H9 (cell line): ENCODE results near the gene CEP164. TPM values are rescaled to one million over a fixed set of nuclear protein-coding genes. Genes with fewer than 3 reads are reported as not detected.

Experiments used
- DNase-seq: peaks from one replicate; pipeline ENCODE4 v3.0.0-alpha.2; 2017
- H2AFZ ChIP-seq: one replicate; pipeline ENCODE4 v1.6.1; 2013; ENCODE audit warnings: mild to moderate bottlenecking, low read length, control low read depth, moderate library complexity
- H2AK5ac ChIP-seq: 2 replicates; pipeline ENCODE4 v1.6.1; 2013; ENCODE audit warnings: low read length, control low read depth, mixed read lengths; ENCODE audit not compliant: insufficient read length
- H2BK120ac ChIP-seq: one replicate; pipeline ENCODE4 v1.6.1; 2013; ENCODE audit warnings: low read depth, mild to moderate bottlenecking, low read length, control low read depth, inconsistent platforms; ENCODE audit not compliant: poor library complexity, severe bottlenecking
- H2BK12ac ChIP-seq: 2 replicates; pipeline ENCODE4 v1.6.1; 2013; ENCODE audit warnings: low read length, control low read depth, mixed read lengths, low read depth; ENCODE audit not compliant: insufficient read length
- H2BK15ac ChIP-seq: 2 replicates; pipeline ENCODE4 v1.6.1; 2013; ENCODE audit warnings: low read depth, low read length, control low read depth
- H2BK20ac ChIP-seq: one replicate; pipeline ENCODE4 v1.6.1; 2013; ENCODE audit warnings: low read depth, mild to moderate bottlenecking, low read length, control low read depth, inconsistent platforms; ENCODE audit not compliant: poor library complexity, severe bottlenecking
- H2BK5ac ChIP-seq: 2 replicates; pipeline ENCODE4 v1.6.1; 2013; ENCODE audit warnings: low read length, control low read depth, mixed read lengths; ENCODE audit not compliant: insufficient read length
- H3K14ac ChIP-seq: 2 replicates; pipeline ENCODE4 v1.6.1; 2013; ENCODE audit warnings: low read length, control low read depth; ENCODE audit not compliant: insufficient read depth
- H3K18ac ChIP-seq: 2 replicates; pipeline ENCODE4 v1.6.1; 2013; ENCODE audit warnings: low read depth, mild to moderate bottlenecking, mixed read lengths, low read length, control low read depth; ENCODE audit not compliant: insufficient read length
- H3K23ac ChIP-seq: 2 replicates; pipeline ENCODE4 v1.6.1; 2013; ENCODE audit warnings: low read length, control low read depth, mixed read lengths, low read depth; ENCODE audit not compliant: insufficient read length
- H3K23me2 ChIP-seq: 2 replicates; pipeline ENCODE4 v1.6.1; 2013; ENCODE audit warnings: low read depth, mild to moderate bottlenecking, mixed read lengths, low read length, control low read depth; ENCODE audit not compliant: insufficient read length, poor library complexity, severe bottlenecking
- H3K27ac ChIP-seq: 2 replicates; pipeline ENCODE4 v1.5.1; 2013; ENCODE audit warnings: low read length, control low read depth, mixed read lengths, low read depth; ENCODE audit not compliant: insufficient read length
- H3K27me3 ChIP-seq: 2 replicates; pipeline ENCODE4 v1.6.1; 2013; ENCODE audit warnings: low read length, control low read depth, inconsistent platforms; ENCODE audit not compliant: insufficient read depth
- H3K4ac ChIP-seq: 2 replicates; pipeline ENCODE4 v1.6.1; 2013; ENCODE audit warnings: low read depth, mild to moderate bottlenecking, control low read depth, inconsistent platforms, low read length, moderate library complexity
- H3K4me1 ChIP-seq: 2 replicates; pipeline ENCODE4 v1.6.1; 2013; ENCODE audit warnings: low read length, control low read depth, inconsistent platforms; ENCODE audit not compliant: insufficient read depth
- H3K4me2 ChIP-seq: 2 replicates; pipeline ENCODE4 v1.6.1; 2013; ENCODE audit warnings: low read length, control low read depth, mixed read lengths; ENCODE audit not compliant: insufficient read length, insufficient read depth
- H3K56ac ChIP-seq: 2 replicates; pipeline ENCODE4 v1.6.1; 2013; ENCODE audit warnings: low read depth, mild to moderate bottlenecking, mixed read lengths, low read length, control low read depth; ENCODE audit not compliant: insufficient read length
- H3K79me1 ChIP-seq: 2 replicates; pipeline ENCODE4 v1.6.1; 2013; ENCODE audit warnings: low read depth, mild to moderate bottlenecking, moderate library complexity, low read length, control low read depth, inconsistent platforms; ENCODE audit not compliant: insufficient read depth, poor library complexity, severe bottlenecking
- H3K79me2 ChIP-seq: 2 replicates; pipeline ENCODE4 v1.6.1; 2013; ENCODE audit warnings: low read length, control low read depth, inconsistent platforms; ENCODE audit not compliant: insufficient read depth
- H3K9ac ChIP-seq: 2 replicates; pipeline ENCODE4 v1.6.1; 2013; ENCODE audit warnings: low read length, control low read depth, mixed read lengths; ENCODE audit not compliant: insufficient read length; ENCODE audit errors: extremely low read depth
- H3K9me3 ChIP-seq: one replicate; pipeline ENCODE4 v1.6.1; 2013; ENCODE audit warnings: low read depth, low read length, inconsistent platforms; ENCODE audit not compliant: control insufficient read depth
- H3T11ph ChIP-seq: one replicate; pipeline ENCODE4 v1.6.1; 2013; ENCODE audit warnings: mild to moderate bottlenecking, low read length, control low read depth, inconsistent platforms
- H4K20me1 ChIP-seq: one replicate; pipeline ENCODE4 v1.6.1; 2013; ENCODE audit not compliant: control insufficient read depth, insufficient read length, insufficient read depth
- H4K5ac ChIP-seq: 2 replicates; pipeline ENCODE4 v1.6.1; 2013; ENCODE audit warnings: low read depth, mild to moderate bottlenecking, mixed read lengths, low read length, control low read depth; ENCODE audit not compliant: insufficient read length
- H4K8ac ChIP-seq: replicated peaks from 2 replicates; pipeline ENCODE4 v1.6.1; 2013; ENCODE audit warnings: low read length, control low read depth, mixed read lengths, low read depth; ENCODE audit not compliant: insufficient read length
- H4K91ac ChIP-seq: 2 replicates; pipeline ENCODE4 v1.6.1; 2013; ENCODE audit warnings: low read depth, mild to moderate bottlenecking, moderate library complexity, mixed read lengths, low read length, control low read depth; ENCODE audit not compliant: insufficient read length
- H3K27ac Mint-ChIP-seq, 3 experiments: 2 replicates in 2 of 3; 3 replicates in 1 of 3; pipeline ENCODE4 v1.8.0; 2020 to 2021; ENCODE audit warnings: mixed read lengths in 3 of 3, mild to moderate bottlenecking in 1 of 3, moderate library complexity in 1 of 3
- H3K27me3 Mint-ChIP-seq: 2 replicates; pipeline ENCODE4 v1.8.0; 2021; ENCODE audit warnings: low read depth, mild to moderate bottlenecking, moderate library complexity, mixed read lengths
- H3K36me3 Mint-ChIP-seq, 3 experiments: 2 replicates in 2 of 3; 3 replicates in 1 of 3; pipeline ENCODE4 v1.8.0; 2020 to 2021; ENCODE audit warnings: low read depth in 3 of 3, mixed read lengths in 3 of 3; ENCODE audit not compliant: insufficient read depth in 1 of 3
- H3K4me1 Mint-ChIP-seq, 2 experiments: 2 replicates each; pipeline ENCODE4 v1.8.0; 2020; ENCODE audit warnings: mixed read lengths in 2 of 2
- H3K4me3 Mint-ChIP-seq, 2 experiments: 2 replicates in 1 of 2; 3 replicates in 1 of 2; pipeline ENCODE4 v1.8.0; 2020 to 2021; ENCODE audit warnings: mild to moderate bottlenecking in 2 of 2, mixed read lengths in 2 of 2, moderate library complexity in 1 of 2
- H3K9me3 Mint-ChIP-seq, 2 experiments: 2 replicates in 1 of 2; 3 replicates in 1 of 2; pipeline ENCODE4 v1.8.0; 2020; ENCODE audit warnings: mild to moderate bottlenecking in 2 of 2, mixed read lengths in 2 of 2, moderate library complexity in 1 of 2
- CTCF ChIP-seq: fragments of 200-600 bp; sonication (generic); conservative IDR thresholded peaks from 3 replicates; pipeline ENCODE4 v1.8.0; 2021; ENCODE audit warnings: antibody characterized with exemption, mild to moderate bottlenecking
- WGBS: extraction: QIAGEN DNeasy Blood & Tissue Kit; methylation state at CpG from one replicate; pipeline ENCODE4 v1.1.7; 2013; ENCODE audit warnings: missing lambda C conversion rate, low lambda C conversion rate, mixed read lengths; ENCODE audit not compliant: insufficient read length; ENCODE audit errors: extremely low coverage; 5-methylcytosine and 5-hydroxymethylcytosine counted together
- total RNA-seq: library from RNA; stranded (reverse); gene quantifications from 2 replicates; pipeline ENCODE4 v1.2.1, GENCODE V29; 2021

CEP164 gene
- total RNA-seq, 1 experiment from 2014 or later, result 24.9 TPM

GRCh38 chr11:117438371-117439000 lies 110.8 kb downstream of the CEP164 start:
- peaks cover 15% of the 10 kb centered on the region for H3K27me3 Mint-ChIP-seq
- H3K79me1 ChIP-seq, result no peaks in the 10 kb centered on the region
- H3K56ac ChIP-seq, result no peak overlapping the region
- no CpG with 5 or more reads among the region's 17 CpGs for WGBS
- no peak overlapping the region for H3K27ac ChIP-seq
- no peak overlapping the region for H3T11ph ChIP-seq
- H4K20me1 ChIP-seq, result no peaks in the 10 kb centered on the region
- no peak overlapping the region for H3K23ac ChIP-seq
- H3K4ac ChIP-seq, result no peak overlapping the region
- H2AK5ac ChIP-seq, result no peak overlapping the region
- no peaks in the 10 kb centered on the region for H3K79me2 ChIP-seq
- H3K4me2 ChIP-seq, result no peak overlapping the region
- no peak overlapping the region for H2BK20ac ChIP-seq
- peaks cover 10 to 17% of the 10 kb centered on the region in 2 experiments for H3K4me1 Mint-ChIP-seq
- H4K8ac ChIP-seq, result no peak overlapping the region
- H3K27me3 ChIP-seq, result no peaks in the 10 kb centered on the region
- no peak overlapping the region for H3K4me3 Mint-ChIP-seq
- H2BK120ac ChIP-seq, result no peak overlapping the region
- H3K4me1 ChIP-seq, result no peaks in the 10 kb centered on the region
- H3K9me3 ChIP-seq, result no peaks in the 10 kb centered on the region
- no peaks in the 10 kb centered on the region for H3K23me2 ChIP-seq
- H2BK15ac ChIP-seq, result no peak overlapping the region
- TF ChIP-seq CTCF, result no peak
- no peak for DNase-seq
- no peak overlapping the region for H3K18ac ChIP-seq
- no peaks in the 10 kb centered on the region for H3K36me3 Mint-ChIP-seq
- H3K14ac ChIP-seq, result no peak overlapping the region
- no peak overlapping the region for H3K9ac ChIP-seq
- no peak overlapping the region for H2BK5ac ChIP-seq
- no peak overlapping the region for H2BK12ac ChIP-seq
- H4K5ac ChIP-seq, result no peak overlapping the region
- H2AFZ ChIP-seq, result no peak overlapping the region
- H3K27ac Mint-ChIP-seq, result no peak overlapping the region; a peak in 1 of 7 replicates
- no peak overlapping the region for H4K91ac ChIP-seq
- H3K9me3 Mint-ChIP-seq, result peaks cover 0 to 4% of the 10 kb centered on the region in 2 experiments; a peak in 2 of 5 replicates
